Nephron progenitor cell (in vitro differentiated cells): Measurements from ENCODE around the gene SPO11.

Experiments used
- DNase-seq: peaks from one replicate; pipeline ENCODE4 v3.0.0; 2021
- H3K27ac Mint-ChIP-seq: 2 replicates; pipeline ENCODE4 v1.8.0; 2021; ENCODE audit warnings: mild to moderate bottlenecking, moderate library complexity, mixed read lengths
- H3K27me3 Mint-ChIP-seq: 2 replicates; pipeline ENCODE4 v1.8.0; 2021; ENCODE audit warnings: mild to moderate bottlenecking, low read depth, mixed read lengths; ENCODE audit not compliant: poor library complexity
- H3K36me3 Mint-ChIP-seq: 2 replicates; pipeline ENCODE4 v1.8.0; 2021; ENCODE audit warnings: low read depth, mixed read lengths
- H3K4me1 Mint-ChIP-seq: 2 replicates; pipeline ENCODE4 v1.8.0; 2021; ENCODE audit warnings: mixed read lengths
- H3K4me3 Mint-ChIP-seq: 2 replicates; pipeline ENCODE4 v1.8.0; 2021; ENCODE audit warnings: mild to moderate bottlenecking, moderate library complexity, mixed read lengths
- H3K9me3 Mint-ChIP-seq: 2 replicates; pipeline ENCODE4 v1.8.0; 2021; ENCODE audit warnings: mild to moderate bottlenecking, moderate library complexity, mixed read lengths
- TF ChIP-seq, protein P1 (sequence below): fragments of 200-600 bp; sonication (generic); IDR thresholded peaks from 2 replicates; pipeline ENCODE4 v1.5.0; 2021; ENCODE audit warnings: antibody characterized with exemption

The SPO11 gene

DNA sequence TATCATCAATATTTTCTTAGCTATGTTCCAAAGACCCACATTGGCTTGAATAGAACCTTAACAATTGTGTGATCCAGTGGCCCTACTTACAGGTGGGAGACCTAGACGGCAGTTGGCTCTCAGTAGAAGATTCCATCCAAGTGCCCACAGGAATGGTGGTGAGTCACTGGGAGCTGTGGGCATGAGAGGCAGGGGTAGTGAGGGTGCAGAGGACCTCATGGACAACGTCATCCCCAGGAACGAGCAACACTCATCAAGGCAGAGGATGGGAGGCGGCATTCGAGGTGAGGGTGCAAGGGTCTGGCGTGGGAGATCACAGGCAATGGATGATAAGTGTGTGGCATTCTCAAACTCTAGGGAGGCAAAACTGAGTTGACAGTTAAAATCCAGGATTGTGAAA, 17.5 kb upstream of the SPO11 start:
- Mint-ChIP-seq H3K27ac (no peak overlapping the region), H3K27me3 (peaks cover 3% of the 10 kb centered on the region)
- TF ChIP-seq, protein P1, sequence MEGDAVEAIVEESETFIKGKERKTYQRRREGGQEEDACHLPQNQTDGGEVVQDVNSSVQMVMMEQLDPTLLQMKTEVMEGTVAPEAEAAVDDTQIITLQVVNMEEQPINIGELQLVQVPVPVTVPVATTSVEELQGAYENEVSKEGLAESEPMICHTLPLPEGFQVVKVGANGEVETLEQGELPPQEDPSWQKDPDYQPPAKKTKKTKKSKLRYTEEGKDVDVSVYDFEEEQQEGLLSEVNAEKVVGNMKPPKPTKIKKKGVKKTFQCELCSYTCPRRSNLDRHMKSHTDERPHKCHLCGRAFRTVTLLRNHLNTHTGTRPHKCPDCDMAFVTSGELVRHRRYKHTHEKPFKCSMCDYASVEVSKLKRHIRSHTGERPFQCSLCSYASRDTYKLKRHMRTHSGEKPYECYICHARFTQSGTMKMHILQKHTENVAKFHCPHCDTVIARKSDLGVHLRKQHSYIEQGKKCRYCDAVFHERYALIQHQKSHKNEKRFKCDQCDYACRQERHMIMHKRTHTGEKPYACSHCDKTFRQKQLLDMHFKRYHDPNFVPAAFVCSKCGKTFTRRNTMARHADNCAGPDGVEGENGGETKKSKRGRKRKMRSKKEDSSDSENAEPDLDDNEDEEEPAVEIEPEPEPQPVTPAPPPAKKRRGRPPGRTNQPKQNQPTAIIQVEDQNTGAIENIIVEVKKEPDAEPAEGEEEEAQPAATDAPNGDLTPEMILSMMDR, result no peak

GRCh38 chr20:57313230-57313629, 16.4 kb upstream of the SPO11 start:
- Mint-ChIP-seq H3K27me3 (peaks cover 3% of the 10 kb centered on the region), H3K4me3 (no peak overlapping the region), H3K4me1 (peaks cover 33% of the 10 kb centered on the region), H3K27ac (no peak overlapping the region), H3K9me3 (no peaks in the 10 kb centered on the region), H3K36me3 (no peaks in the 10 kb centered on the region)
- TF ChIP-seq, protein P1, result no peak
- no peak for DNase-seq

More for the DNA sequence above, 17.5 kb upstream of the SPO11 start:
- no peak for DNase-seq
- Mint-ChIP-seq H3K36me3 (no peaks in the 10 kb centered on the region), H3K9me3 (no peaks in the 10 kb centered on the region), H3K4me1 (peaks cover 27% of the 10 kb centered on the region), H3K4me3 (no peak overlapping the region)

GRCh38 chr20:57313951-57314350, 15.7 kb upstream of the SPO11 start:
- TF ChIP-seq, protein P1, result no peak

GRCh38 chr20:57315083-57315975, 14.3 kb upstream of the SPO11 start:
- Mint-ChIP-seq H3K36me3 (no peaks in the 10 kb centered on the region), H3K4me3 (no peak overlapping the region), H3K27me3 (peaks cover 13% of the 10 kb centered on the region), H3K4me1 (peaks cover 26% of the 10 kb centered on the region), H3K27ac (no peak overlapping the region), H3K9me3 (no peaks in the 10 kb centered on the region)
- no peak for DNase-seq
- TF ChIP-seq, protein P1, result no peak

More at GRCh38 chr20:57313951-57314350, 15.7 kb upstream of the SPO11 start:
- no peak for DNase-seq
- Mint-ChIP-seq H3K9me3 (no peaks in the 10 kb centered on the region), H3K4me1 (peaks cover 33% of the 10 kb centered on the region), H3K4me3 (no peak overlapping the region), H3K36me3 (no peaks in the 10 kb centered on the region), H3K27me3 (peaks cover 6% of the 10 kb centered on the region), H3K27ac (no peak overlapping the region)

GRCh38 chr20:57315976-57316480, 13.6 kb upstream of the SPO11 start:
- Mint-ChIP-seq H3K27me3 (peaks cover 13% of the 10 kb centered on the region), H3K36me3 (no peaks in the 10 kb centered on the region), H3K4me3 (no peak overlapping the region), H3K9me3 (no peaks in the 10 kb centered on the region), H3K27ac (no peak overlapping the region), H3K4me1 (peaks cover 26% of the 10 kb centered on the region)
- no peak for DNase-seq
- TF ChIP-seq, protein P1, result no peak

DNA sequence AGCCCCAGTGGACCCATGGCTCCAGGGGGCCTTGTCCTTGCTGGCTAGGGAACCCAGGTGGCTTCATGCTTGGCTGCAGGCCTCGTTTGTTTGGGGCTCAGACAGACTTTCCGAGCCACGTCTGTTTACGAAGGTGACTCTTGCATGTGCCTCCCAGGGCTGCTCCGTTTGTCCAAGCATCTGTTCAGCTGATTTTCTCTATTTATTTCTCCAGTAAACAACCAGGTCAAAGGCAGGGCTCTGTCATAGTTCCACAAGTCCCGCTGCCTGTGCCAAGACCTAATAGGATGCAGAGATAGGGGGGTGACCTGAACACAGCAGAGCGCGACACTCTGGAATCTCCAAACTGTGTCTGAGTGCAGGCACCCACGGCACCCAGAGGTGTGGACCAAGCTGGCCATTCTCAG, 12.8 kb upstream of the SPO11 start:
- Mint-ChIP-seq H3K4me1 (peaks cover 26% of the 10 kb centered on the region), H3K9me3 (no peaks in the 10 kb centered on the region), H3K36me3 (no peaks in the 10 kb centered on the region), H3K4me3 (no peak overlapping the region), H3K27ac (no peak overlapping the region), H3K27me3 (peaks cover 13% of the 10 kb centered on the region)
- no peak for DNase-seq
- TF ChIP-seq, protein P1, result no peak
